CD4-positive, CD25-positive, alpha-beta regulatory T cell (primary cell): Measurements from ENCODE around the gene MYADM. TPM values are rescaled to one million over a fixed set of nuclear protein-coding genes. Genes with fewer than 3 reads are reported as not detected.

ENCODE experiments used
- ATAC-seq, 2 donors: fragments of 150-1000 bp; cut with Tn5 transposase; one replicate each; pipeline ENCODE4 v1.10.0; 2021; ENCODE audit warnings: low read depth in 2 of 2, moderate number of reproducible peaks in 2 of 2, moderate library complexity in 1 of 2
- DNase-seq, 3 donors: peaks; one replicate each; pipeline versions ENCODE4 v3.0.0 to v3.0.0-alpha.2; 2012 to 2022; ENCODE audit warnings: mixed read lengths in 1 of 3
- H3K27ac ChIP-seq: one replicate; pipeline ENCODE4 v1.7.0; 2013; ENCODE audit warnings: mild to moderate bottlenecking, low read length; ENCODE audit not compliant: insufficient read depth, poor library complexity, severe bottlenecking
- H3K27me3 ChIP-seq: one replicate; pipeline ENCODE4 v1.7.0; 2013; ENCODE audit warnings: low read length; ENCODE audit not compliant: control insufficient read depth, insufficient read depth
- H3K36me3 ChIP-seq: one replicate; pipeline ENCODE4 v1.7.0; 2013; ENCODE audit warnings: mild to moderate bottlenecking, low read length, moderate library complexity; ENCODE audit not compliant: control insufficient read depth, insufficient read depth
- H3K4me1 ChIP-seq: 2 replicates; pipeline ENCODE4 v1.7.0; 2013; ENCODE audit warnings: mild to moderate bottlenecking, low read length; ENCODE audit not compliant: insufficient read depth, control insufficient read depth, poor library complexity, severe bottlenecking
- H3K4me3 ChIP-seq: one replicate; pipeline ENCODE4 v1.7.0; 2013; ENCODE audit warnings: low read depth, mild to moderate bottlenecking, low read length, moderate library complexity
- H3K9me3 ChIP-seq, 2 experiments: 1 replicate in 1 of 2; 2 replicates in 1 of 2; pipeline ENCODE4 v1.7.0; 2013; ENCODE audit warnings: low read length in 2 of 2, mild to moderate bottlenecking in 1 of 2, moderate library complexity in 1 of 2; ENCODE audit not compliant: control insufficient read depth in 2 of 2
- H3K27ac Mint-ChIP-seq, 3 donors: one replicate each; pipeline ENCODE4 v1.8.0; 2020 to 2022; ENCODE audit warnings: mild to moderate bottlenecking in 3 of 3, mixed read lengths in 3 of 3, moderate library complexity in 2 of 3
- H3K27me3 Mint-ChIP-seq: one replicate; pipeline ENCODE4 v1.8.0; 2022; ENCODE audit warnings: mild to moderate bottlenecking, mixed read lengths
- H3K36me3 Mint-ChIP-seq: one replicate; pipeline ENCODE4 v1.8.0; 2020; ENCODE audit warnings: mixed read lengths
- H3K4me1 Mint-ChIP-seq, 4 donors: one replicate each; pipeline ENCODE4 v1.8.0; 2020 to 2022; ENCODE audit warnings: mixed read lengths in 4 of 4, mild to moderate bottlenecking in 1 of 4
- H3K4me3 Mint-ChIP-seq, 4 donors: one replicate each; pipeline ENCODE4 v1.8.0; 2020 to 2022; ENCODE audit warnings: mild to moderate bottlenecking in 4 of 4, mixed read lengths in 4 of 4, moderate library complexity in 3 of 4
- H3K9me3 Mint-ChIP-seq, 7 donors: one replicate each; pipeline ENCODE4 v1.8.0; 2020 to 2022; ENCODE audit warnings: mixed read lengths in 7 of 7, mild to moderate bottlenecking in 3 of 7, moderate library complexity in 2 of 7
- polyA plus RNA-seq, 4 donors: library from polyadenylated mRNA; unstranded; fragments of 300-500 nt; fragmentation: Illumina TruSeq; gene quantifications; one replicate each; pipeline ENCODE4 v1.2.3, GENCODE V29; 2021
- total RNA-seq: library from RNA; stranded (reverse); gene quantifications from one replicate; pipeline ENCODE4 v1.2.3, GENCODE V29; 2022

MYADM gene
- 280 TPM for total RNA-seq
- 10 to 100 TPM; 26.1 to 36.3 (median 35.5) TPM for polyA plus RNA-seq

DNA sequence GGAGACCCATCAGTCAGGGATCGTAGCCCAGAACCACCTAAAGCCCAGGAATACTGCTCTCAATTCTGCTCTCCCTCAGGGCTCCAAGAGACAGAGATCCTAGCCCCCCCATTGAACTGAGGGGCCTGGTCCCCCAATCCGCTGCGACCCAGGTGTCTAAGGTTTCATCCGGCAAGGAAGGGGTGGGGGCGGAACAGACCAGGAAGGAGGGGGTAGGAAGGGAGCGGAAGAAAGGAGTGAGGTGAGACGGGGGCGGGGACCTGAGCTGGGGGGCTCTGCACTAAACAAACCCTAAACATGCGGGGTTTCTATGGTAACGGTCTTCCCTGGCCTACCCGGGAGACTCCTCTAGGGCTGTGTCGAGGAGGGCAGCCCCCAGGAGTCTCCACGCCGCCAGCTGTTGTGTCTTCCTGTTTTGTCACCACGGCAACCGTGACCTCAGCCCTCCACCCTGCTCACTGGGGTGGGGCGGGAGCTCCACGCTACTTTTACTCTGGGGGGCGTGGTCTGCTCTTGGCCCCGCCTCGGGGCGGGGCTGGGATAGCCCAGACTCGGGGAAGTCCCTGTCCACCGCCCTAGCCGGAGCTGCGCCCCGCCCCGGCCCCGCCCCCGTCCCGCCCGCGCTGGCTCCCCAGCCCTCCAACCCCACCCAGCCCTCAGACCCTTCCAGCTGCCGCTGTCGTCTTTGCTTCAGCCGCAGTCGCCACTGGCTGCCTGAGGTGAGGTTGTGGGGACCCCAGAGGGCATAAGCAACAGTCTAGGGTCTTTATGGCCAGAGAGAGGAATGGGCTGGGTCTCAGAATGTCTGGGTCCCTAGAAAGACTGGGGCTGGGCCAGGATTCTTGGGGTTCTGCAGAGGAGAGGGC is at the start of gene MYADM:
Gene MYADM (plus strand): TSS at position 659 of the 866 bp plus-strand sequence. CDS start 5,647 bp downstream, outside the sequence.
- DNase-seq (peak; percentile 97 to 100 (median 100)), ATAC-seq (peak; percentile 83 to 88)
- Histone ChIP-seq H3K36me3 (peaks cover 1% of the 10 kb centered on the region), H3K27me3 (no peaks in the 10 kb centered on the region), H3K27ac (peak within 1 kb of the TSS; percentile 100), H3K9me3 (no peaks in the 10 kb centered on the region), H3K4me3 (peak within 1 kb of the TSS; percentile 89), H3K4me1 (peaks cover 42% of the 10 kb centered on the region)
- Mint-ChIP-seq H3K4me3 (peak within 1 kb of the TSS; percentile 90 to 98 (median 96)), H3K27ac (peak within 1 kb of the TSS; percentile 97 to 100 (median 99)), H3K4me1 (peaks cover 6 to 44% (median 28%) of the 10 kb centered on the region in 4 donors), H3K36me3 (peaks cover 6% of the 10 kb centered on the region), H3K27me3 (peaks cover 19% of the 10 kb centered on the region), H3K9me3 (peaks cover 0 to 3% (median 0%) of the 10 kb centered on the region in 7 donors)

DNA sequence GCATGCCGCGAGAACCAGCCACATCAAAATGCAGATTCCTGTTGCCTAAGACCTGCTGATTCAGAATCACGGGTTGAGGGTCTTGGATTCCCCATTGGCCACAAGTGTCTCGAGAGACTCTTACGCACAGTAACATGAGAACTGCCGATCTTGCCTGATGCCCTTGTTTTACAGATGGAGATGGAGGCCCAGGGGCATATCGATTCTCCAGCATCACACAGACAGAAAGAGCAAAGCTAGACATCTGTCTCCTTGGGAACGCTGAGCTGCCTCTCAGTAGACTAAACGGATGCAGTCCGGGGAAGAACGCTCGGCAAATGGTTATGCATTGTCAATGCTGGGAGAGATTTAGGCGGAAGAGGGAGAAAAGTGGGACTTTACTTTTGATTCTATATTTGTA is 48.9 kb upstream of the MYADM start:
- no peak overlapping the region for H3K4me3 ChIP-seq
- no peak overlapping the region for H3K27ac ChIP-seq
- Mint-ChIP-seq H3K4me1 (no peaks in the 10 kb centered on the region), H3K4me3 (no peak overlapping the region), H3K27me3 (peaks cover 5% of the 10 kb centered on the region), H3K36me3 (no peaks in the 10 kb centered on the region), H3K27ac (no peak overlapping the region), H3K9me3 (peaks cover 0 to 2% (median 0%) of the 10 kb centered on the region in 7 donors)
- no peaks in the 10 kb centered on the region for H3K9me3 ChIP-seq
- DNase-seq (no peak), ATAC-seq (no peak)
- H3K27me3 ChIP-seq: no peaks in the 10 kb centered on the region
- H3K4me1 ChIP-seq: no peaks in the 10 kb centered on the region
- H3K36me3 ChIP-seq: no peaks in the 10 kb centered on the region

DNA sequence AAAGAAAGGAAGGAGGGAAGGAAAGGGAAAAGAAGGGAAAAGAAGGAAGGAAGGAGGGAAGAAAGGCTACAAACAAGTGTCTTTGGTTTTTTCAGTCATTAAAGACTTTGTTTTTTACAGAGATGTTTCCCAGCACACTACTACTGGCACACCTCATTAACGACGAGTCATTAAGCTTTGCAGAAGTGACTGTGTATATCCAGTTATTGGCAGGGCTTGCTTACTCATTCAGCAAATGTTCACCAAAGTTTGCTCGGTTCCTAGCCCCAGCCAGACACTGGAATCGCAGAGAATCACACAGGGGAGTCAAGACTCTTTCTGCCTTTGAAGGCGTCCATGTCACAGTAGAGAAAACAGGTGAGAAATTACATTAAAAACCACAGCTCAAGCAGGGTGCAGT is 47.8 kb upstream of the MYADM start:
- Mint-ChIP-seq H3K4me1 (no peaks in the 10 kb centered on the region), H3K9me3 (peaks cover 0 to 2% (median 0%) of the 10 kb centered on the region in 7 donors)

DNA sequence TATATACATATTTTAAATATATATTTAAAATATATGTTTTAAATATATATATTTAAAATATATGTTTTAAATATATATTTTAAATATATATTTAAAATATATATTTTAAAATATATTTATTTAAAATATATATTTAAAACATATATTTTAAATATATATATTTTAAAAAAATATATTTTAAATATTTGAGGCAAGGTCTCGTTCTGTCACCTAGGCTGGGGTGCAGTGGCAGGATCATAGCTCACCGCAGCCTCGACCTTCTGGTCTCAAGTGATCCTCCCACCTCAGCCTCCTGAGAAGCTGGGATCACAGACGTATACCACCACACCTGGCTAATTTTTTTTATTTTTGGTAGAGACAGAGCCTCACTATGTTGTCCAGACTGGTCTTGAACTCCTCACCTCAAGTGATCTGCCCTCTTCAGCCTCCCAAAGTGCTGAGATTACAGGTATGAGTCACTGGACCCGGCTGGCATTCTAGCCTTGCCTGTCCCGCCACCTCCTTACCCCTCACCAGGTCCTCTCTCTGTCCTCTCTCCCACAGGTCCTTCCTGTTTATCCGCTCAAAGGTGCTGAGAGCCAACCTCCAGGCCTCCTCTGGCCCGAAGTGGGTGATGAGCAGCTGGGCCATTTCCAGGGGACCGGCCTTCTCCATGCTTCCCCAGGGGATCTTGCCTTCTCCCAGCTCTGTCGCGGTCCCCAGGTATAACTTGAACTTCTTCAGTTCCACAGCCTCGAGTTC is 44.1 kb upstream of the MYADM start:
- Mint-ChIP-seq H3K4me3 (no peak overlapping the region), H3K4me1 (peaks cover 0 to under 1% (median 0%) of the 10 kb centered on the region in 4 donors), H3K36me3 (no peaks in the 10 kb centered on the region), H3K9me3 (no peaks in the 10 kb centered on the region), H3K27ac (no peak overlapping the region), H3K27me3 (peaks cover 16% of the 10 kb centered on the region)
- no peak overlapping the region for H3K27ac ChIP-seq
- H3K9me3 ChIP-seq: no peaks in the 10 kb centered on the region
- H3K4me3 ChIP-seq: no peak overlapping the region
- DNase-seq (no peak), ATAC-seq (no peak)
- H3K36me3 ChIP-seq: no peaks in the 10 kb centered on the region
- H3K4me1 ChIP-seq: no peaks in the 10 kb centered on the region
- no peaks in the 10 kb centered on the region for H3K27me3 ChIP-seq

More for the DNA sequence above, 47.8 kb upstream of the MYADM start:
- ATAC-seq: no peak
- no peak for DNase-seq
- no peak overlapping the region for H3K4me3 Mint-ChIP-seq
- no peak overlapping the region for H3K27ac Mint-ChIP-seq
- H3K27ac ChIP-seq: no peak overlapping the region
- H3K36me3 Mint-ChIP-seq: no peaks in the 10 kb centered on the region
- peaks cover 12% of the 10 kb centered on the region for H3K27me3 Mint-ChIP-seq
- no peak overlapping the region for H3K4me3 ChIP-seq
- no peaks in the 10 kb centered on the region for H3K9me3 ChIP-seq
- H3K4me1 ChIP-seq: no peaks in the 10 kb centered on the region
- no peaks in the 10 kb centered on the region for H3K36me3 ChIP-seq
- H3K27me3 ChIP-seq: no peaks in the 10 kb centered on the region

DNA sequence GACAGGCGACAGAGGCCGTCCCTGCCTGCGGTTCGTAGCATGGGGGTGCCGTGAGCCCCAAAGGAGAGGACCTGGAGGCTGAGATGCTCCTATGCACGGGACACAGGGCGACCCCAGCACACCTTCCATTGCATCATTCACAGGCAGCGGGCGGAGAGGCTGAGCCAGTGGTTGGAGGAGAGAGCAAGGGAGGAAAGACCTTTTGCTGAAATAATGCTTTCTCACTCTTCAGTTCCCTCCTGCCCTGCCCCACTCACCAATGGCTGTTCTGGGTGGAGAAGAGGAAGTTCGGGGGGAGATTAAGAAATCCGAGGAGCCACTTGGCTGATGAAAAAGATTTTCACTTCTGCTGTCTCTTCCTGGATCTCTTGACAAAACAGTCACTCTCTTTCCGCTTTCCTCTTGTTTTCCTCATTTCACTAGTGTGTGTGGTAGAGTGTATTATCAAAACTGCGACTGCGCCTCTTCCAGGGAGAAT is 43.5 kb upstream of the MYADM start, which contains the start of gene NLRP12:
Gene NLRP12 (minus strand): TSS at position 181 of the 478 bp plus-strand sequence. CDS start 140 bp downstream, at position 41.
- no peak for DNase-seq
- Histone ChIP-seq H3K4me3 (no peak within 1 kb of the TSS), H3K4me1 (no peaks in the 10 kb centered on the region), H3K36me3 (no peaks in the 10 kb centered on the region), H3K27ac (no peak within 1 kb of the TSS), H3K27me3 (no peaks in the 10 kb centered on the region), H3K9me3 (no peaks in the 10 kb centered on the region)
- Mint-ChIP-seq H3K27me3 (peaks cover 16% of the 10 kb centered on the region), H3K27ac (no peak within 1 kb of the TSS), H3K9me3 (no peaks in the 10 kb centered on the region), H3K36me3 (no peaks in the 10 kb centered on the region), H3K4me3 (no peak within 1 kb of the TSS), H3K4me1 (peaks cover 0 to 3% (median 1%) of the 10 kb centered on the region in 4 donors)
- ATAC-seq: no peak

DNA sequence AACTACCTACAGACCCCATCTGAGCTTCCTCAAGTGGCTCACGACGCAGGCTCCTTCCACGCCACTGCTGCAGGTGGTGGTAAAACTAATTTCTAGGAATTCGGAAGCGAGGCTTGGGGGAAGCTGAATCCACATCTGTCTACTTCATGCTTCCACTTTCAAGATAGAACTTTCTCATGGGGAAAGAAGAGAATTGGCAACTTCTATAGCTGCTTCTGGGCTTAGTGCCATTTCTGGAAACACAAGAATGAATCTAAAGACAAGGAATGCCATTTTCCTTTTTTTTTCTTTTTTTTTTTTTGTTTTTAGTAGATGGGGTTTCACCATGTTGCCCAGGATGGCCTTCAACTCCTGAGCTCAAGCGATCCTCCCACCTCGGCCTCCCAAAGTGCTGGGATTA is 40.8 kb upstream of the MYADM start:
- Histone ChIP-seq H3K9me3 (no peaks in the 10 kb centered on the region), H3K4me3 (no peak overlapping the region), H3K27me3 (no peaks in the 10 kb centered on the region), H3K4me1 (no peaks in the 10 kb centered on the region), H3K27ac (no peak overlapping the region), H3K36me3 (no peaks in the 10 kb centered on the region)
- H3K4me1 Mint-ChIP-seq: peaks cover 0 to 3% (median 1%) of the 10 kb centered on the region in 4 donors
- ATAC-seq (no peak), DNase-seq (no peak)
- no peak overlapping the region for H3K4me3 Mint-ChIP-seq
- no peak overlapping the region for H3K27ac Mint-ChIP-seq
- peaks cover 14% of the 10 kb centered on the region for H3K27me3 Mint-ChIP-seq
- no peaks in the 10 kb centered on the region for H3K36me3 Mint-ChIP-seq
- H3K9me3 Mint-ChIP-seq: no peaks in the 10 kb centered on the region

GRCh38 chr19:53828531-53828930 is 39.2 kb upstream of the MYADM start:
- DNase-seq (no peak), ATAC-seq (no peak)
- Histone ChIP-seq H3K27ac (no peak overlapping the region), H3K4me1 (no peaks in the 10 kb centered on the region), H3K4me3 (no peak overlapping the region), H3K9me3 (no peaks in the 10 kb centered on the region), H3K27me3 (no peaks in the 10 kb centered on the region), H3K36me3 (no peaks in the 10 kb centered on the region)
- Mint-ChIP-seq H3K27me3 (peaks cover 22% of the 10 kb centered on the region), H3K4me1 (peaks cover 0 to 7% (median 2%) of the 10 kb centered on the region in 4 donors), H3K27ac (no peak overlapping the region), H3K36me3 (no peaks in the 10 kb centered on the region), H3K4me3 (no peak overlapping the region), H3K9me3 (no peaks in the 10 kb centered on the region)
